HepG2 (cell line): ENCODE results near the gene MLN. TPM values are rescaled to one million over a fixed set of nuclear protein-coding genes. Genes with fewer than 3 reads are reported as not detected.

Source experiments
- MTA3 ChIP-seq: sonication (generic); formaldehyde crosslinking; IDR thresholded peaks from 2 replicates; pipeline ENCODE4 v1.4.0; 2020; ENCODE audit warnings: missing genetic modification reagents
- NFAT5 ChIP-seq: sonication (generic); formaldehyde crosslinking; IDR thresholded peaks from 2 replicates; pipeline ENCODE4 v1.4.0; 2020; ENCODE audit warnings: missing genetic modification reagents
- PBX2 ChIP-seq: IDR thresholded peaks from 2 replicates; pipeline ENCODE4 v1.6.1; 2016; ENCODE audit warnings: control low read depth
- SNAPC5 ChIP-seq: sonication (generic); formaldehyde crosslinking; IDR thresholded peaks from 2 replicates; pipeline ENCODE4 v1.8.1; 2023; ENCODE audit warnings: mild to moderate bottlenecking, missing genetic modification reagents, borderline replicate concordance
- TOPORS ChIP-seq: sonication (generic); formaldehyde crosslinking; IDR thresholded peaks from 2 replicates; pipeline ENCODE4 v1.8.0; 2023; ENCODE audit warnings: mild to moderate bottlenecking, missing genetic modification reagents
- ZBTB20 ChIP-seq: sonication (generic); formaldehyde crosslinking; IDR thresholded peaks from 2 replicates; pipeline ENCODE4 v1.8.1; 2023; ENCODE audit warnings: missing genetic modification reagents, low read depth, mild to moderate bottlenecking, borderline replicate concordance
- ZBTB25 ChIP-seq: IDR thresholded peaks from 2 replicates; pipeline ENCODE4 v1.6.1; 2018; ENCODE audit warnings: missing genetic modification reagents
- ZBTB26 ChIP-seq: IDR thresholded peaks from 2 replicates; pipeline ENCODE4 v1.6.1; 2016; ENCODE audit warnings: missing compliant biosample characterization, missing genetic modification reagents, borderline replicate concordance
- ZFP36L1 ChIP-seq: sonication (generic); formaldehyde crosslinking; IDR thresholded peaks from 2 replicates; pipeline ENCODE4 v1.8.0; 2022; ENCODE audit warnings: mild to moderate bottlenecking, missing genetic modification reagents, moderate library complexity
- ZNF18 ChIP-seq: sonication (generic); formaldehyde crosslinking; IDR thresholded peaks from 2 replicates; pipeline ENCODE4 v1.8.0; 2022; ENCODE audit warnings: mild to moderate bottlenecking, missing genetic modification reagents; ENCODE audit not compliant: insufficient replicate concordance
- ZNF350 ChIP-seq: sonication (generic); formaldehyde crosslinking; IDR thresholded peaks from 2 replicates; pipeline ENCODE4 v1.4.0; 2020; ENCODE audit warnings: mild to moderate bottlenecking, low read depth, missing genetic modification reagents, borderline replicate concordance
- ZNF574 ChIP-seq: sonication (generic); formaldehyde crosslinking; IDR thresholded peaks from 2 replicates; pipeline ENCODE4 v1.4.0; 2020; ENCODE audit warnings: missing genetic modification reagents
- ZNF691 ChIP-seq: sonication (generic); formaldehyde crosslinking; IDR thresholded peaks from 2 replicates; pipeline ENCODE4 v1.4.0; 2020; ENCODE audit warnings: missing genetic modification reagents, low read depth, mild to moderate bottlenecking, borderline replicate concordance
- polyA plus RNA-seq, 8 experiments: library from polyadenylated mRNA; depleted of rRNA in 3 of 8; stranded (reverse) in 7 of 8; unstranded in 1 of 8; fragments of >200 nt; fragmentation: Illumina TruSeq in 4 of 8; extraction: Trizol in 4 of 8; gene quantifications; 2 replicates each; pipeline versions ENCODE4 v1.2.1 to v1.2.3, GENCODE V29; 2011 to 2016; ENCODE audit warnings: low read depth in 4 of 8, missing spikeins in 1 of 8, mixed read lengths in 1 of 8; ENCODE audit not compliant: insufficient read depth in 1 of 8
- total RNA-seq, 5 experiments: library from RNA; depleted of rRNA; stranded (reverse); fragments of >200 nt; fragmentation: Illumina TruSeq; extraction: Trizol; gene quantifications; 2 replicates each; pipeline ENCODE4 v1.2.3, GENCODE V29; 2016; ENCODE audit warnings: low read depth in 1 of 5

MLN gene
- total and polyA plus RNA-seq, 2 of the 13 experiments (the other 11 are each of a cell fraction or from before 2014, with no cell fraction given), result not detected

GRCh38 chr6:33812669-33813068, 8.9 kb upstream of the MLN start (continued):
- TF ChIP-seq ZNF691 (CRISPR knock-in tag) (peak; percentile 76; the same call in 1 of the 2 replicates), SNAPC5 (CRISPR knock-in tag) (0 out of 2 replicates have a peak, but pooled peaks have one; percentile 42), NFAT5 (CRISPR knock-in tag) (peak; percentile 96), MTA3 (0 out of 2 replicates have a peak, but pooled peaks have one; percentile 70), TOPORS (CRISPR knock-in tag) (0 out of 2 replicates have a peak, but pooled peaks have one; percentile 59), ZNF18 (CRISPR knock-in tag) (peak; percentile 55), ZBTB20 (CRISPR knock-in tag) (peak; percentile 69; the same call in 1 of the 2 replicates), ZBTB25 (CRISPR knock-in tag) (peak; percentile 86; the same call in 1 of the 2 replicates), ZBTB26 (CRISPR knock-in tag) (peak; percentile 86), PBX2 (no peak), ZNF350 (CRISPR knock-in tag) (peak; percentile 28; the same call in 1 of the 2 replicates), ZNF574 (peak; percentile 79), ZFP36L1 (CRISPR knock-in tag) (peak; percentile 52; the same call in 1 of the 2 replicates)
